Effector memory CD8-positive, alpha-beta T cell (primary cell): Measurements from ENCODE around the gene MED12L.

Source experiments
- ATAC-seq: fragments of 150-1000 bp; cut with Tn5 transposase; replicated peaks from 2 replicates; pipeline ENCODE4 v1.10.0; 2021; ENCODE audit warnings: mild to moderate bottlenecking, moderate library complexity
- DNase-seq, 3 experiments: peaks; one replicate each; pipeline ENCODE4 v3.0.0; 2021
- H3K27ac Mint-ChIP-seq, 2 donors: one replicate each; pipeline ENCODE4 v1.8.0; 2022; ENCODE audit warnings: mild to moderate bottlenecking in 2 of 2, mixed read lengths in 2 of 2, moderate library complexity in 2 of 2
- H3K27me3 Mint-ChIP-seq, 2 donors: one replicate each; pipeline ENCODE4 v1.8.0; 2022; ENCODE audit warnings: mixed read lengths in 2 of 2
- H3K36me3 Mint-ChIP-seq: one replicate; pipeline ENCODE4 v1.8.0; 2022; ENCODE audit warnings: mild to moderate bottlenecking, moderate library complexity, mixed read lengths; ENCODE audit not compliant: insufficient read depth
- H3K4me1 Mint-ChIP-seq, 2 donors: one replicate each; pipeline ENCODE4 v1.8.0; 2022; ENCODE audit warnings: low read depth in 2 of 2, mixed read lengths in 2 of 2
- H3K4me3 Mint-ChIP-seq, 2 donors: one replicate each; pipeline ENCODE4 v1.8.0; 2022; ENCODE audit warnings: mild to moderate bottlenecking in 2 of 2, mixed read lengths in 2 of 2, moderate library complexity in 2 of 2
- H3K9me3 Mint-ChIP-seq, 2 donors: one replicate each; pipeline ENCODE4 v1.8.0; 2022; ENCODE audit warnings: mixed read lengths in 2 of 2

MED12L gene

DNA sequence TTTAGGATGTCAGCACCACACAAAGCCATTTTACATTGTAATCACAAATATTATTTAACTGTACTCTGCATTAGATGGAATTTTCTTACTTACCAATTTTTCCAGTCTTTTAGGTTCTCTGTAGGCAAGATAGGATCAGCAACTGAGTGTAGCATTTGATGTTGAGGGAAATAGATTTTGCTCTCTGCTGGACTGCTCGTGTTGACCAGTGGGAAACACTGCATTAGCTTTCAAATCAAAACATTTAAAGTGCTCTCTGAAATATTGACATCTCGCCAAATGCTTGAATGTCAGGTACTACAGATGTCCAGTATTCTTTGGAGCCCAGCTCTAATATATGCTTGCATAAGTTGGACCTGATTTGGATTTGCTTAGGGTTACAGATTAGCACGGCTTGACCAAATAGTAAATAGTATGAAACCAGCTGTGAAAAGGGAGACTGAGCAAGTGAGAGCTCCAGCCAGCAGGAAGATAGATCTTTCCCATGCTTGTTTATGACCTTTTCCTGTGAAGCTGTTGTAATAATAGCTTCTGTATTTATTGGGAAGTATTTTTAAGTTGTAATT, 163.4 kb downstream of the MED12L start:
- Mint-ChIP-seq H3K4me3 (no peak overlapping the region), H3K36me3 (no peaks in the 10 kb centered on the region), H3K27me3 (peaks cover 8 to 15% of the 10 kb centered on the region in 2 donors), H3K9me3 (no peaks in the 10 kb centered on the region), H3K27ac (no peak overlapping the region), H3K4me1 (no peaks in the 10 kb centered on the region)
- DNase-seq, result no peak
- no peak for ATAC-seq

DNA sequence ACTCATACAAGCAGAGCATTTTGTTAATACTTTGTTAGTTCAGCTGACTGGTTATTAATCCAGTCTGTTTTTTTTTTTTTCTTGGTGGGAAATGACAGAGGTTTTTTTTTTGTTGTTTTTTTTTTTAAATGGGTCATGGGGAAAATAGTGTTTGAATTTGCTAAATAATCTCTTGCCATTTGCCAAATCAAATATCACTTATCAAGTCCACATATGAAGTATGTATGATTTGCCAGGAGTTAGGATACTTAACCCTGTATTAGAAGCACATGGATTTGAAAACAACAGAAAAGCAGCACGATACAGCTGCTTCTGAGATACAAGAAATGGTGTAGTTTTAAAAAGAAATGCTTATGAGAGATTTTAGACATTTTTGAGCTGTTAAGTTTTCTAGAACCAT, 171.3 kb downstream of the MED12L start:
- no peaks in the 10 kb centered on the region for H3K4me1 Mint-ChIP-seq
- H3K27me3 Mint-ChIP-seq, result peaks cover 18 to 24% of the 10 kb centered on the region in 2 donors
- H3K36me3 Mint-ChIP-seq, result peaks cover 3% of the 10 kb centered on the region
- DNase-seq, result no peak
- ATAC-seq, result no peak
- no peak overlapping the region for H3K27ac Mint-ChIP-seq
- H3K4me3 Mint-ChIP-seq, result no peak overlapping the region
- H3K9me3 Mint-ChIP-seq, result no peaks in the 10 kb centered on the region

DNA sequence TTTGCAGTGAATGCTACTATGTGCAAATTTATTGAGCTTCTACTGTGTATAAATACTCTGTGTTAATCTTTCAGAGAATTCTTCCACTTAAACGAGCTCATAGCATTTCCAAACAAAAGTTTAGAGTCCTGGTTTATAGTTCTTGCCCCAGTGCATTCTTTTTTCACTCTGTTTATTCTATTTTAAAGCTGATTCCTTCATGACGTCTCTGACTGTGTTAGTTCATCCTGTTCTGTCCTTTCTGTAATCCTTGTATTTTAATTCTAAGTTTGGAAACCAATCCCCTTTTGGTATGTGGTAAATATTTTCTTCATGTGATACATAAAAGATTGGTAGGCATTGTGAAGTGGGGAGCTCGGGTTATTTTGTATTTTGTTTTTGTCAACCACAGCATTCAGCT, 174.2 kb downstream of the MED12L start:
- H3K36me3 Mint-ChIP-seq, result peaks cover 3% of the 10 kb centered on the region
- DNase-seq, result no peak
- H3K27me3 Mint-ChIP-seq, result peaks cover 18 to 26% of the 10 kb centered on the region in 2 donors
- H3K27ac Mint-ChIP-seq, result no peak overlapping the region
- H3K4me1 Mint-ChIP-seq, result no peaks in the 10 kb centered on the region
- H3K9me3 Mint-ChIP-seq, result no peaks in the 10 kb centered on the region
- no peak overlapping the region for H3K4me3 Mint-ChIP-seq
- no peak for ATAC-seq

DNA sequence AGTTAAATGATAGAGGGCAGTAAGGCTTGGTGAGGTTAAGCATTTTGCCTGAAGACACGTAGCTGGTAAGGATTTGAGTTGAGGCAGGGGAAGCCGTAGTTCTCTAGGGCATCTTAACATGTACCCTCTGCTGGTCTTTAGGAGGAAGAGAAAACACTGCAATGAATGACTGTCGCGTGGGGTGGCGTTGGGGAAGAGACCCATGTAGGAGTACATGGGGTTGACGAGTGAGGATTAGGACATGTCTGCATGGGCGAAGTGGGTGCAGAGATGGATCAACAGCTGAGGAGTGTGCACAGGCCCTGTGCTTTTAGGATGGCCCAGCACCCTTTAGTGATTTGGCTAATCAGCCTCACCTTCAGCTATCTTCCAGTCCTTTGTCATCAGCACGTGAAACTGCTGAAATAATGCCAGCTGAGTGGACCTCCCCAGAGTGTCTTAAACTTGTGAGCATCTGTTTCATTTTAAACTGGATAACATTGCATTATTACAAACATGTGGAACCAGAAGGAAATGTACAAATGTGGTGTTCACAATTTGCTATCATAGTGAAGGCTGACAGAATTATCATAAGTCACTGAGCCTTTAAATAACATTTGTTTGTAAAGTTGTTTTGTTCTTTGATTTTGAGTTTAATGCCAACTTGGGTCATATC, 177.5 kb downstream of the MED12L start:
- ATAC-seq (no peak), DNase-seq (no peak)
- Mint-ChIP-seq H3K36me3 (peaks cover 3% of the 10 kb centered on the region), H3K9me3 (no peaks in the 10 kb centered on the region), H3K4me3 (no peak overlapping the region), H3K27me3 (peaks cover 18 to 20% of the 10 kb centered on the region in 2 donors), H3K4me1 (no peaks in the 10 kb centered on the region), H3K27ac (no peak overlapping the region)

DNA sequence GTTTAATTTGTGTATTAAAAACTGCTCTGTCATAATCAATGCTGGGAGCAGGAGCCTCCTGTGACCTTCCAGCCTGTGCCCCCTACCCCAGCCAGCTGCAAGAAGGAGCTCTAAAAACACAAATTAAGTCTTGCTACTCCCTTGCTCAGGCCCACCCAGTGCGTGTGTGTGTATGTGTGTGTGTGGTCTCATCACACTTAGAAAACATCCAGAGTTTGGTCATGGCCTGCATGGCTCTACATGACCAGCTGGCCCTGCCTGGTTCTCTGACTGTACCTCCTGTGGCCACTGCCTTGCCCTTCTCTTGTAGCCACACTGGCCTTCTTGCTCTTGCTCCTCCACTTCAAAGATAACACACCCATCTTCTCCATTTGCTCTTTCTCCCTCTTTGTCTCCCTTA, 179.1 kb downstream of the MED12L start:
- ATAC-seq (no peak), DNase-seq (no peak)
- Mint-ChIP-seq H3K9me3 (no peaks in the 10 kb centered on the region), H3K4me3 (no peak overlapping the region), H3K27ac (no peak overlapping the region), H3K36me3 (peaks cover 9% of the 10 kb centered on the region), H3K27me3 (peaks cover 16% of the 10 kb centered on the region in 2 donors), H3K4me1 (peaks cover 3 to 9% of the 10 kb centered on the region in 2 donors)

- no peak overlapping the region for H3K4me3 Mint-ChIP-seq
- peaks cover 10 to 12% of the 10 kb centered on the region in 2 donors for H3K27me3 Mint-ChIP-seq
- H3K27ac Mint-ChIP-seq, result peak overlapping the region in 1 of 2 donors; percentile 49
- peaks cover 5 to 9% of the 10 kb centered on the region in 2 donors for H3K4me1 Mint-ChIP-seq
- H3K9me3 Mint-ChIP-seq, result no peaks in the 10 kb centered on the region
- DNase-seq (no peak), ATAC-seq (no peak)
- peaks cover 9% of the 10 kb centered on the region for H3K36me3 Mint-ChIP-seq
Measured at GRCh38 chr3:151265166-151265565, 179.7 kb downstream of the MED12L start.

DNA sequence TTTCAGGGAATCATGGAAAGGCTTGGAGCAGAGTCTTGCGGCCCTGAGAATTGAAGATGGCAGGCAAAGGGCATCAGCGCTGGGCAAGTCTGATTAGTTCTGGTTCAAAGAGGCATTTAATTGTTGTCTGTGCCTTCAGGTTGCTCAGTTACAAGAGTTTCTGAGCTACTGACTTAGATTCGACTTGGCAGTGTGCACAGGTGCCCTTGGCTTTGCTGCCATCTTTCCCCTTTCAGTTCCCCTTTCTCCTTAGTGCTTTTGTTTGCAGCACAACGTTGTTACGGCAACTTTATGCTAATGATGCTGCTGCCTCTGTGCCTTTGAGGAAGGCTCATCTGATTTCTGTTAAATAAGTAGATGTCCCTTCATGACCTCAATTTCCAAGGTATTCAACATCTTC, 180.4 kb downstream of the MED12L start:
- DNase-seq (no peak), ATAC-seq (peak; percentile 40)
- Mint-ChIP-seq H3K9me3 (no peaks in the 10 kb centered on the region), H3K27ac (peak overlapping the region in 1 of 2 donors; percentile 49), H3K27me3 (peaks cover 3 to 9% of the 10 kb centered on the region in 2 donors), H3K4me3 (no peak overlapping the region), H3K4me1 (peaks cover 5 to 9% of the 10 kb centered on the region in 2 donors), H3K36me3 (peaks cover 9% of the 10 kb centered on the region)

DNA sequence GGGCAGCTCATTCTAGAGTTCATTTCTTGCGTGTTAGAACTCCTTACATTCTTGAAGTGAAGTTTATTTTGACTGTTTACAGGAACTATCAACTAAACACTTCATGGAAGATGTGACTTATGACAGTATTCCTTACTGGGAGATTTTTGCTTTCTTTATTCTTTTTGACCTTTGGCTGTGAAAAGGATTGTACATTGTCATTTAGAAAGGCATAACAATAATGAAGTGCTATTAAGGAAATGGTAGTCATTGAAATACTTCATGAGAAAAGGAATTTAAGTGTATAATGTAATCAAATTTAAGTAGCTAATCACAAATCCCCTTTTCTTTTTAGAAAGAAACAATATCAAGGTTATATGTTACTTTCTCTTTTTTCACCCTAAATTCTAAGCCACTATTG, 181.6 kb downstream of the MED12L start:
- peaks cover 6% of the 10 kb centered on the region for H3K36me3 Mint-ChIP-seq
- peaks cover 0 to 6% of the 10 kb centered on the region in 2 donors for H3K27me3 Mint-ChIP-seq
- peaks cover 5 to 9% of the 10 kb centered on the region in 2 donors for H3K4me1 Mint-ChIP-seq
- no peaks in the 10 kb centered on the region for H3K9me3 Mint-ChIP-seq
- ATAC-seq, result no peak
- DNase-seq, result no peak
- no peak overlapping the region for H3K4me3 Mint-ChIP-seq
- H3K27ac Mint-ChIP-seq, result no peak overlapping the region

GRCh38 chr3:151268267-151269235, 183.1 kb downstream of the MED12L start:
- peaks cover 0 to 6% of the 10 kb centered on the region in 2 donors for H3K27me3 Mint-ChIP-seq
- peaks cover 6% of the 10 kb centered on the region for H3K36me3 Mint-ChIP-seq
- ATAC-seq, result peak; percentile 87
- H3K9me3 Mint-ChIP-seq, result no peaks in the 10 kb centered on the region
- H3K27ac Mint-ChIP-seq, result peak overlapping the region; percentile 48 to 87
- peaks cover 5 to 9% of the 10 kb centered on the region in 2 donors for H3K4me1 Mint-ChIP-seq
- DNase-seq, result peak; percentile 20 to 25 (median 22)
- H3K4me3 Mint-ChIP-seq, result peak overlapping the region; percentile 32 to 45

DNA sequence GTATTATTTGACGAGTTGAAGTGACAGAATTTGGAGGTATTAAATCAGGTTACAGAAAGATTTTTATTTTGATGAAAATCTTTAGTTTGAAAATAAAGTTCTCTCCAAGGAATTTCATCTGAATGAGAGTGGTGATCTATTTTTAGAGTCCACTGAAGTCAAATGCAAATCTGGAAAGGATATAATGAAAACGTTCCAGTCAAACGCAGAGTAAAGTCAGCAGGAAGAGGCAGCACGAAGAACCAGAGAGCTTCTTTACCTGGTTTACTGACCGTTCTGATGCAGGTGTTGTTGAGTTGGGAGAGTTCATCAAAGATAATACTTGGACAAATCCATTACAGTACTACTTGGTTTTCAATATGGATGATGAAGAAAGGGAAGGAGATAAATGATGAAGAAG, 184.2 kb downstream of the MED12L start:
- no peaks in the 10 kb centered on the region for H3K9me3 Mint-ChIP-seq
- peaks cover 6 to 9% of the 10 kb centered on the region in 2 donors for H3K4me1 Mint-ChIP-seq
- H3K27ac Mint-ChIP-seq, result no peak overlapping the region
- H3K36me3 Mint-ChIP-seq, result peaks cover 6% of the 10 kb centered on the region
- no peak for DNase-seq
- no peak for ATAC-seq
- H3K4me3 Mint-ChIP-seq, result no peak overlapping the region
- H3K27me3 Mint-ChIP-seq, result peaks cover 0 to 5% of the 10 kb centered on the region in 2 donors

- no peaks in the 10 kb centered on the region for H3K9me3 Mint-ChIP-seq
- DNase-seq (no peak), ATAC-seq (no peak)
- no peaks in the 10 kb centered on the region for H3K27me3 Mint-ChIP-seq
- peaks cover 5 to 15% of the 10 kb centered on the region in 2 donors for H3K4me1 Mint-ChIP-seq
- H3K27ac Mint-ChIP-seq, result peak overlapping the region; percentile 55 to 85
- no peak overlapping the region for H3K4me3 Mint-ChIP-seq
- peaks cover 3% of the 10 kb centered on the region for H3K36me3 Mint-ChIP-seq
Measured at GRCh38 chr3:151275091-151275490, 189.6 kb downstream of the MED12L start.

DNA sequence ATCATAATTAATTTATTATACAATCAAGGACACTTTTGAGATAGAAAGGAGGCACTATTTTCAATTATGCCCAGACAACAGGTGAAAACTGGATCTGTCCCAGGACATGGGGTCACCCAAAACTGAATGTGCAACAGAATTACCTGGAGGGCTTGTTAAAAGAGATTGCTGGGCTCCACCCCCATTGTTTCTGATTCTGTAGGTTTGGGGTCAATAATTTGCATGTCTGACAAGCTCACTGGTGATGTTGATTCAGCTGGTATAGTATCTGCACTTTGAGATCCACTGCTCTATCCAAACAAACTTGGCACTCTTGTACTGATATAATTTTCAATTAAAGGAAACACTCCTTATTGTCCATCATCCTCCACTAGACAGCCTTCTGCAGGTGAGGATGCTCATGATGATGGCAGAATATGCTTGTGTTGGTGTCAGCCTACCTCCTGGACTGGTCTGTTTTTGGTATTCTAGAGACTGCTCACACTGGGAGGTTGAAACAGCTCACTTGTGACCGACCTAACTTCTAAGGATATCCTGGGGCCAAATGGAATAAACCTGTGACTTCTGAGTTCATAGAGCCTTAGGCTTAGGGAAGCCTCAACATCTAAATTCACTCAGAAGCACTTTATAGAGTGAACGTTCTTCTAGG, 190.7 kb downstream of the MED12L start:
- peak overlapping the region; percentile 27 to 65 for H3K4me3 Mint-ChIP-seq

DNA sequence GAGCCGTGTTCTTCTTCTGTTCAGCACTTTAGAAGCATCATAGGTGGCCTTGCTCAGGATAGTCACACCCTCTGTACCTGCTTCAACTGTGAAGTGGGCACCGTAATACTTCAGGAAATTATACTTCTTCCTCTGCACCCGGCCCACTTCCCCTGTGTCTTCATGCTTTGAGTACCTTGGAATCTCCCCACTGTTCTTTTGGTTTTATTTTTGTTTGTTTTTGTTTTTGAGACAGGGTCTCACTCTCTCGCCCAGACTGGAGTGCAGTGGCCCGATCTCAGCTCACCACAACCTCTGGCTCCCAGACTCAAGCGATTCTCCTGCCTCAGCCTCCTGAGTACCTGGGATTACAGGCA, 191.2 kb downstream of the MED12L start:
- DNase-seq (peak; percentile 15 to 34 (median 30)), ATAC-seq (peak; percentile 94)
- Mint-ChIP-seq H3K9me3 (no peaks in the 10 kb centered on the region), H3K36me3 (peaks cover 3% of the 10 kb centered on the region), H3K27me3 (no peaks in the 10 kb centered on the region), H3K4me3 (peak overlapping the region; percentile 27 to 65), H3K4me1 (peaks cover 5 to 15% of the 10 kb centered on the region in 2 donors), H3K27ac (peak overlapping the region; percentile 80 to 93)

More for the DNA sequence above, 190.7 kb downstream of the MED12L start:
- Mint-ChIP-seq H3K9me3 (no peaks in the 10 kb centered on the region), H3K4me1 (peaks cover 5 to 15% of the 10 kb centered on the region in 2 donors), H3K27ac (peak overlapping the region; percentile 80 to 93), H3K36me3 (peaks cover 3% of the 10 kb centered on the region), H3K27me3 (no peaks in the 10 kb centered on the region)
- DNase-seq, result no peak
- ATAC-seq, result peak; percentile 2
